IPS-NIHi11 (cell line): Measurements from ENCODE around the gene TMEM185A.
A peak's percentile ranks its signal among the peaks of the same experiment; 100 is the strongest.
"Not testable (repeated sequence)": the region's sequence is repeated elsewhere in the genome, so short reads cannot be mapped to it uniquely, and the experiment has no call there.

Experiments used
- DNase-seq: peaks from one replicate; pipeline ENCODE4 v3.0.0; 2012; ENCODE audit warnings: mixed read lengths, low spot score

The TMEM185A gene

DNA sequence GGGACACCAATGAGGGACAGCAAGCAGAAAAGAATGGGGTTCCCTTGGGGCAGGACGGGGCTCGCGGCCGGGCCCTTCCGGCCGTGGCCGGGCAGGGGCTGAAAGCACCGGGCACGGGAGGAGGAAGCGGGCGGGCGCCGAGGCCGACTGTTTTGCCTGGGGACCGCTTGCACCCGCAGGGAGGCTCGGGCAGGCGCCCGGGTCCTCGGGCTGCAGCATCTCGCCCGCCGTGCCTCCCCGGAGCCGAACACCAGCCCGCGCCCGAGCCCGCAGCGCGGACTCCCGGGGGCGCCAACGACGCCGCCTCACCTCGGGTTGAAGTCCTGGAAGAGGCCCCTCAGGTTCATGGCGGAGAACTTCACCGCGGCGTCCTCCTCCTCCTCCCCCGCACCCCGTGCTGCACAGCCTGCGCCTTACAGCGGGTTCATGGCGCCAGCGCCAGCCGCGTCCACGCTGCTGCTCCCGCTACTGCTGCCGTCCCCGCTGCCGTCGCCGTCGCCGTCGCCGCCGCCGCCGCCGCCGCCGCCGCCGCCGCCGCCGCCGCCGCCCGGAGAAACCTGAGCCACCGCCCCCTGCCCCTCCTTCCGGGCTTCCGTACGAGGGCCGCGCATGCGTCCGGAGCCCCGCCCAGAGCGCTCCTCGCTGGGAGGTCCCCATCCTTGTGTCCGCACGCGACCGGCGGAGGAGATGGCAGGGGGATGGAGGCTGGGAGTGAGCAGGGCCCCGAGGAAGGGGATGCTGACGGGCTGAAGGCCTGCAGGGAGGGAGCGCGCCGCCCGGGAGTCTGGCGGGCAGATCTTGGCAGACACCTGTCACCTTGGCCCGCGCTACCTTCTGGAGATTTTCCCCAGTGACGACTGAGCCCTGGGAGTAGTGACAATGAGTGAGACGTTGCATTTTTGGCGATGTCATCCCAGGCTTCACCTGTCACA lies at the start of gene TMEM185A:
Gene TMEM185A (minus strand): TSS at position 559 of the 932 bp plus-strand sequence. CDS start 212 bp downstream, at position 347.
- DNase-seq: peak; percentile 77

DNA sequence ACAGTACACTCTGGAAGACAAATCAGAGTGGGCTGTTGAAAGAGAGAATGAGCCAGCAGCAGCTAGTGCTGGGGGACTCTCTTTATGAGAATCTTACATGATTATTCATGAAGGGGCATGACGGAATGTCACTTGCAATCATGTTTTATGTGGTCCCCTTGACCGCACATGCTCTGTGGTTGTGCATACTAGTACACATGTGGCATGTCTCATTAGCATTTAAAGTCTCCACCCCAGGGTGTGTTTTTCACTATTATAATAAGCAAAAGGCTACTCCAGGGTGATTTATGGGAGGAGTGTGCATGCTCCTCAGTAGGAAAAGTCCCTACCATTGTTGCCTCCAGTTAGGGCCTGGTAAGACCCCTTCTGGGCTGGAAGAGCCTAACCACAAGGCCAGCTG lies 49.6 kb upstream of the TMEM185A start:
- no peak for DNase-seq

DNA sequence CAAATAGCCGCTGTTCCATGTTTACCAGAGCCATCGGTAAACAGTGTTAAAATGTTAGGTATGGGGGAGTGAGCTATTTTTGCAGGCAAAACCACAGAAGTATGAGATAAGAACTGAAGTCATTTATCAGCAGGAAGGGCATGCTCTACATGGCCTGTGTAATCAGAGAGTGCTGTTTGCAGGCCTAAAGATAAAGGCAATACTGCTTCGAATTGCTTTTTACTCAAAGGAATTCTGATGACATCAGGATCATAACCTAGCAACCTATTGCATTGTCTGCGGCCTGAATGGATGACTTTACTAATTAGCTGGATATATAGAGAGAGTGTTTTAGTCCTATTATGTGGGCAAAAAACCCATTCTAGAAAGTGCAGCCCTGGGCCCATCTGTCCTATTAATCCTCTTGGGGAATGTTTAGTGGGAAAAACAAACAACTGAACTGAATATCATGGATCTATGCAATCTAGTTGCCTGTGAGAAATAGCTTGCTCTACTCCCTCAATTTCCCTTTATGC lies 47.6 kb upstream of the TMEM185A start:
- not testable (repeated sequence) for DNase-seq

DNA sequence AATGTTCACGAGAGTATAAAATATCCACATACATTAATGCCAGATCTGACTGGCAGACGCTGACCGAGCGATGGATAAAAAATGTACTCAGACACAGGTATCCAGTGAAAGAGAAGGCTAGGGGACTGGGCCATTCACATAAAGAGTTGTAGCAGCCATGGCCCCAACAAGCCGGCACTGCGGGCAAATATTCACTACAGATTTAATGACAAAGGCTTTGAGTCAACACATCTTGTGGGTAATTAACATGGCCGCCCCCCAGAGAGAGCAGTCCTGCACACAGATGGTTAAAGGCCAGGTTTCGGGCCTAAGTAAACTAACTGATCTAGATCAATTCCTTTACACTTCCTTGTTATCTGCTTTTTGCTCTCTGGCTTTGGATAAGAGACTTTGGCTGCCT lies 44.0 kb upstream of the TMEM185A start:
- DNase-seq: not testable (repeated sequence)

DNA sequence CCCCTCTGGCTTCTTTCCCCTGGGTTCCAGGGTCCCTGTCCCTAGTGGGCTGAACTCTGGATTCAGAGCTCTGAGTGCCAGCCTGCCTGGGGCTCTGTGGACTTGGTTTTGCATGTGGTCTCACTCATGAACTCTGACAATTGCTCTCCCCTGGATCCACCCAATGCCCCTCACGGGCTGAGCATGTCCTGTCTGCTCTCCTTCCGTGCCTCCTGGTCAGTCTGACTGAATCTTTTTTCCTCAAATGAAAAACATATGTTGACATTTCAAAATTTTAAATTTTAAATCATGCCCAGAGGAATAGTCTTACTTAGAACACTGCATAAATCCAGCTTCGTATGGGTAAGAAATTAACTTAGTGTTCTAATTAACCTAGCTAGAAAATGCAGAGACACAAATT lies 43.5 kb upstream of the TMEM185A start:
- not testable (repeated sequence) for DNase-seq

DNA sequence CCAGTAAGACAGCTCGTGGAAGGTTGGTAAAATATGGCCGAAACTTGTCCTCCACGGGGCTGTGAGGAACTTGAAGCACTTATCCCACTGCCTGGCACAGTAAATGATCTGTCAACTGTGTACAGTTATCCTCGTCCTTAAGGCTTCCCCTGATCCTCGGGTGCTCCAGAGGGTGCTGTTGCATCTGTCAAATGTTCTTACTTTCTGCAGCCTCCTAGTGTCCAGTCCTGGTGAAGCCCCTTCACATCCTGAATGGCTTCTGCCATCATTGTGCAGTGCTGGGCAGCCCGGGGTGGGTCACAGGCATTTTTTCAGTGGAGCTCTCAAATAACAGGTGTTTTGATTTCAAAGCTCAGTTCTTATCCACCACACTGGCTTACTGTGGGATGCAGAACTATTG lies 29.0 kb upstream of the TMEM185A start:
- not testable (repeated sequence) for DNase-seq

DNA sequence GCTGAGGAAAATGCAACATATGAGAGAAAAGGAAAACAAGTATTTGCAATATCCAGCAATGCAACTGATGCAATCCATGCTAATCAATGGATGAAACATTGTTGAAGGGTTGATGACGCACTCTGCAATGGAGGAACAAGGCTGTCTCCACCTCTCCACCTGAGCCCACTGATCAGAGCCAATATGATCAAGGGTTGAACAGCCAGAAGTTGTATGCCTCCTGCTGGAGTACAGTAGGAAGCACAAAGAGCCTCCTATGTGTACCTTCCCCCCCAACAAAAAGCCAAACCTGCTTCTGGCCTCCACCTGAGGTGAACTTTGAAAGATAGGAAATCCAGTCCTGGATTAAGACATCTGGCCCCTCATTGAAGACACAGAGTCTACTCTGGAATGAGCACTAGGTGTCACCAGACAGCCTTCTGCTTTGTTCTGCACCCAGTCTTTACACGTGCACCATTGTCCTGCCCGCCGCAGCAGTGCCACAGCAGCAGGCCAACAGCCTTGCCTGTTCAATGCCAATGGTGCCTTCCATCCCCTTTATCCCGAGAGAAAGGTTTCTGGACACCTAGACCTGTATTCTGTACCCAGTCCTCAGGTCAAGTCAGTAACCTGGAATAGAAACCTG lies 24.8 kb upstream of the TMEM185A start:
- DNase-seq: not testable (repeated sequence)

DNA sequence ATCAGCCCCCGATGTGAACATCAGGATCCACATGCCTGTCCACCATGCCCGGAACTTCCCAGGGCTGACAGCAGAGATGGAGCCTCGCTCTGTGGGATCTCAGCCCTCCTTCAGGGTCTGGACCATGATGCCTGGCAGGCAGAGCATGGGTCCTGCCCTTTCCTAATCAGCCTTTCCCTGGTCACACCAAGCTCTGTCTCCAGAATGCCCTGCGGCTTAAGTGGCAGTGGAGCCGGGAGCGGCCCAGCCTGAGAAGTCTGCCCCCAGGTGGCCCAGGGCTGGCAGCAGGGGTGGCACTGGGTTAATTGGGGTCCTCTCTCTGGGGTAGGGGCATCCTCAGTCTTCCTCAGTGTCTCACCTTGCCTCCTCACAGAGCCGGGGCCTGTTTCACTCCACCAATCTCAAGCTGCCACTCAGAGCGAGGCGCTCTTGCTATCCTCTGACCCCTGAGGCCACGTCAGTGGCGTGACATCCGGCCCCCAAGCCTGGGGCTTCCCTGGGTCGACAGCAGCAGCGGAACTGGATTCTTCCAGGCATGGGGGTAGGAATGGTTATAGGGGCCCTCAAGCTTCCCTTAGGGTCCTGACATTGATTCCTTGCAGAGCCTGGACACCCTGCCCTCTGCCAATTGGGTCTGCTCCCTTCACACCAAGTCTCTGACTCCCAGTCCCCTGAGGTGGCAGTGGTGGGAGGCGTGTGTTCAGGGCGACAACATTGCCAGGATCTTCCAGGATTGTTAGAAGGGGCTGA lies 20.8 kb upstream of the TMEM185A start:
- no peak for DNase-seq

DNA sequence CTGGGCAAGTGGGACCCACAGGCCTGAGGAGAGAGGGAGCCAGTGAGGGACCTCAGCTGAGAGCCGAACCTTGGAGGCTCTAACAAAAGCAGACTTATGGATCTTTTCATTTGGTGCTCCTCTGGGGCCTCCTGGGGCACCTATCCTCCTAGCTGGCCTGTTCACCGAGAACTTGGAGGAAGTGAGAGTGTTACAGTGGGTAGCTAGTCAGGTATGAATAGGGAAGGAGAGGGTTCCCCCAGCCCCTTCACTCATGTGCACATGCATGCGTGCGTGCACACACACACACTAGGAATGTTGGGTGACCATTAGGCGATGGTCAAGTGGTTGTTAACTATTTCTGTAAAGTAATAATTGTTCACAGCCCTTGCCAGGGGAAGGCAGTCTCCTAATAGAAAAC lies 18.6 kb upstream of the TMEM185A start:
- DNase-seq: no peak

DNA sequence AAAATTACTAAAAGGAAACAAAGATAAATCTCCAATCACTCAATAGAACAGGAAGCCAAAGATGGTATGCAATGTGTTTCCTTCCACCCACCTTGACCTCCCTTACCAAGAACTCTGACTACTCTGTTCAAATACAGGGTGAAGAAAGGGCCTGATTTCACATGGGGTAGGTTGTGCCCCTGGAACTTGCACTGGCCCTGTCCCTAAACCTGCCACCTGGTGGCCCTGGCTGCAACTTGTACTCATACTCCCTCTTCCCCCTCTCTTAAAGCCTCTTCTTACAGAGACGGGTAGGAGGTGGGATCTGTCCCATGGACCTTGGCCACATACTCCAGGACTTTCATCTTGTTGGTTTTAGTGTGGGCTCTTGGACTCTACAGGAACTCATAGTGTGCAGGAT lies 17.3 kb upstream of the TMEM185A start:
- no peak for DNase-seq

DNA sequence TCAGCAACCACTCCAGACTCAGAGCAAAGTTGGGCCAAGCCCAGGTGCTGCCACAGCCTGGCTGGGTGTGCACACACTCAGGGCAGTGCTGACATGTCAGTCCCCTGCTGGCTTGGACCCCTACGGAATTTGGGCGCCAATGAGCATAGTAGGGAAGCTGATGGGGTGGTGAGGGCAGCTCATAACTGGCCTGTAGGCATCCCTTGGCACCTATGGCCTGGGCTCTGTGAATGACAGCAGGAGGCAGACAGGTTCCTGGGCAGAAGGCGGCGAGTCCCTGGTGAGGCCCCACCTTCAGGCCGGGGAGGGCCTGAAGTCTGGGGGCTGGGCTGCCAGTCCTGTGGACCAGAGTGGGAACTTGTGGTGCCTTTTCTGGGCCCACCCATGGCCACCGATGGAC lies 15.9 kb upstream of the TMEM185A start:
- DNase-seq: no peak

DNA sequence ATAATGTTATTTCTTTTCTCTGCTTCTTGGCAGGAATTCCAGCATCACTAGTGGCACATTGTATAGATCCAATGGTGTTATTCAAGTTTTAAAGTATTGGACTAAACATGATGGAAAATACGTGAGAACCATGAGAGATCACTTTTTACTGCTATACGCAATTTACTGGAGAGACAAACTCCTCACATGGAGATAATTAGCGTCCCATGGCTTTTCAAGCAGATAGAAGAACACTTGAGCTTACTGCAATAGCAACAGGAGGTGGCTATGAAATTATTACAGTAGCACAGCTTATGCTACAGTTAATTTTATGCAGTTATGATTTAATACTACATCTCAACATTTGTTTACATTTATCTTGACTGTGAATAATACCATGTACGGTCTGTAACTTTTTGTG lies 11.9 kb upstream of the TMEM185A start:
- DNase-seq: no peak

DNA sequence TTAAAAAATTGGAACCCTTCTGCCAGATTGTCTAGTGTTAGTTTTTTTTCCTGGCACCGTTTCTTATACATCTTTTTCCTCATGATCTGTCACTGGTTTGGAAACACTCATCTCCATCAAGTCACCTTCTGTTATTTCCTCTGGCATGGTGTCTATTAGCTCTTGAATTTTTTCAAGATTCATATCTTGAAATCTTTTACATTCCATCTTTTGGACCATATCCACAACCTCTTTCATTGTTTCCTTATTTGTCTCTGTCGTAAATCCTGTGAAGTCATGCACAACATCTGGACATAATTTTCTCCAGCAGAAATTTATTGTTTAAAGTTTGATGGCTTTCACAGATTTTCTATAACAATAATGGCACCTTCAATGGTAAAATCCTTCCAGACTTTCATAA lies 10.2 kb upstream of the TMEM185A start:
- DNase-seq: no peak

DNA sequence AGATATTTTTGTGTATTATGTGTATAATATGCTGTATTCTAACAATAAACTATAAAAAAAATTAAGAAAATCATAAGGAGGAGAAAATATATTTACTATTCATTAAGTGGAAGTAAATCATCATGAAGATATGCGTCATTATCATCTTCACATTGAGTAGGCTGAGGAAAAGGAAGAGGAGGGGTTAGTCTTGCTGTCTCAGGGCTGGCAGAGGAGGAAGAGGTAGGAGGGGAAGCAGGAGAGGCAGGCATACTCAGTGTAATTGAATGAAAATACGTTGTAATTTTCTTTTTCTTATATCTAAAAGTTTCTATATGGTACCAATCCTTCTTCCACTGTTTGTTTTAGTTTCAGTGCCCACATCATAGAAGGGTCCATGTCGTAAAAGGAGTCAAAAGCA lies 9.8 kb upstream of the TMEM185A start:
- no peak for DNase-seq

DNA sequence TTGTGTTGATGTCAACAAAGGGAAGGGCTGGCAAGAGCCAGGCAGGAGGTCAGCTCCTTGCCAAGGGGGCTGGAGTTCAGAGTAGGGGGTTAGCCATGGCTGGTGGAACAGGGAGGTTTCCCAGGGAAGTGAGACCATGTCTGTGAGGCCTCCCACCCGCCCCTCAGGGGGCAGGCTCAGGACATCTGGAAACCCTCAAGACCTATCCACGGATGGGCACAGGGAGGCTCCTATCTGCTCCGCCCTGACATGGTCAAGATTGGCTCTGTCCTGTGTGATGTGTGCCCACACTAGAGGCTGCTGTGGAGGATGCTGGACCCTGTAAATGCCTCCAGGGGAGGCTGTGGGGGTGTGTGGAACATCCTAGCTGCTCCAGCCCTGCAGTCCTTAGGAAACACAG lies 8.0 kb upstream of the TMEM185A start:
- no peak for DNase-seq

DNA sequence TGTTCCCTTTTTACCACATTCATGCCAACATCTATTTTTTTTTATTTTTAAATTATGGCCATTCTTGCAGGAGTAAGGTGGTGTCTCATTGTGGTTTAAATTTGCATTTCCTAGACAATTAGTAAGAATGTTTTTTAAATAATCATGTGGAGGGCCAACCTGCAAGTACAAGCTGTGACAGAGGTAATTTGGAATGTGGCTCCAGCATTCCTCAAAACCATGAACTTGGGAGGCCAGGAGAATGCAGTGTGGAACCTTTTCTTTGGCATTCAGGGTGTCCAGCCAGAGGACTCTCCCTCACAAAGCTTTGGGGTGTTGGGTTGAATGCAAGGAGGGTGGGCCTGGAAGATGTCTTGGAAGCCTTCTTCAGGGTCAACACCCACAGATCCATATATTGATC lies 7.3 kb upstream of the TMEM185A start:
- no peak for DNase-seq

DNA sequence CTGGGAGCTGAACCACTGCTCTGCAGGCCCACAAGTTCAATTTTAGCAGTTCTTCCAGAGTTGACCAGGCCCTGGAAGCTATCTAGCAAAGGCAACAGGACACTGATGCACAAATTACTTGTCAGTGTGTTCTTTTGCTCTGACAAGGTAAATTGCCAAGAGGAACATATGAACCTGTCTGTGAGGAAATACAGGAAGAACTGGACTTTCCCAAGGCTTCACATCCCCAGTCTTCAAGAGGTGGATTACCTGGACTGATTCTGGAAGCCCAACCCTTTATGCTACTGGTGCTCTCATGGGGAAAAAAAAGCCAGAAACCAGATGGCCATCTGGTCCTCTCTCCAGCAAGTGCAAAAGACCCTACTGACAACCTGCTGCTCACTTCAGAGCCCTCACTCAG lies 1.9 kb upstream of the TMEM185A start:
- no peak for DNase-seq

DNA sequence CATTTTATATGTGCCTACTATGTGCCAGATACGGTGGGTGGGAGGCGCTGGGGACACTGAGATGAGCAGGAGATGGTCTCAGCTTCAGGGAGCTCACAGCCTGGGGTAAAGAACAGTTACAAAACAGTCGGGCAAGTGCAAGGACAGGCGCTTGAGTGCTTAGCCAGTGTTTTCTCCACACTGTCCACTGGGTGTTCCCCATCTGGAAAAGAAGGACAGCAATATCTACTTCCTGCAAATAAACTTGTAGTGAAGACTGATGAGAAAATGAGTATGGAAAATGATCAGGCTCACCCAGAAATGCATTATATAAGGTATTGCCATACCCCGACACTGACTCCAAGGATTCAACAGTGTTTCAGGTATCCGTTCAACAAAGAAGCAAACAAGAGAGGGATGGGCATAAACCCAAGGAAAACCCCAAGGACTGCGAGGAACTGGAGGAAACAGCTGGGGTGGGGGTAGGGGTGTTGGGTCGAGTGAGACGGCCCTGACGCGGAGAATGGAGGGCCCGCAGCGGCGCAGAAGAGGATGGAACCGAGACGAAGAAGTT lies 835 bp downstream of the TMEM185A start:
- no peak for DNase-seq

DNA sequence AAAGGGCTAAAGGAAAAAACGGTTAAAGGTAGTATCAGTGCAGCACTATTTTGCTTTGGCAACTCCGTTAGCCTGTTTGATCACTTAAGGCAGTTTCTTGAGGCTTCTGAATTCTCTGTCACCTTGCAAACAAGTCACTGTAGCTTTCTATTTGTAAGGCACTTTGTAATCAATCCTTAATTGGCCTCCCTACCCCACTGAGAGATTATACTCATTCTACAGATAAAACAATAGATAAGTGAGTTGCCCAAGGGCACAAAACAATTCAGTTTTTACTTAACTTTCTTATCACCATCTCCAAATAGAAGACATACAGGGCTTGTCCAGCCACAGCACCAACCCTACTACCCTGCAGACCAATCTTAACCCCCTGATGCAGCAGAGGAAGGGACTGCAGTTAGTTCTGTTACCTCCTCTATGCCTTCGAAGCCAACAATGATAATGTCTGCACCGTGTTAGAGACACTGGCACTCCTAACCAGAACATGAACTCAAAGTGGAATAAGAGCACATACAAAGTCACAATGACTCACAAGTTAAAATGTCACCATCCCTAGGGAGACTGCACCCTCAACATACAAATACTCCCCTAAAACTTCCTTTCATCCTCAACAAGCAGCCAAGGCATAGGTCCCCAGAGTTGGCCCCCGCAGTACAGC lies 1.7 kb downstream of the TMEM185A start:
- no peak for DNase-seq

DNA sequence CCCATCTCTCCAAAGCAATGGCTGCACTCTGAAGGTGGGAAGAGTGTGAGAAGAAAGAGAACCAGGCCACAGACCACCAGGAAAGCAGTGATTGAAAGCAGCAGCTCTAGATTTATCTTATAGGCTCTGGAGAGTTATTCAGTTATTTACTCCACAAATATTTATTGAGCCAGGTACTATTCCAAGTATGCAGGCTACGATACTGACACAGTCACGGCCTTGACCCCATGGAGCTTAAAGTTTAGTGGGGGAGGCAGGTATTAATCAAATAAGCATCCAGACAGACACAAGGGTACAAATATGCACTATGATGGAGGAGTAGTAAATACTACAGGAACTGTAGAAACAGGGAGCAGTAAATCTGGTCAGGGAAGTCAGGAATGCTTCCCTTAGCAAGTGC lies 2.8 kb downstream of the TMEM185A start:
- no peak for DNase-seq

DNA sequence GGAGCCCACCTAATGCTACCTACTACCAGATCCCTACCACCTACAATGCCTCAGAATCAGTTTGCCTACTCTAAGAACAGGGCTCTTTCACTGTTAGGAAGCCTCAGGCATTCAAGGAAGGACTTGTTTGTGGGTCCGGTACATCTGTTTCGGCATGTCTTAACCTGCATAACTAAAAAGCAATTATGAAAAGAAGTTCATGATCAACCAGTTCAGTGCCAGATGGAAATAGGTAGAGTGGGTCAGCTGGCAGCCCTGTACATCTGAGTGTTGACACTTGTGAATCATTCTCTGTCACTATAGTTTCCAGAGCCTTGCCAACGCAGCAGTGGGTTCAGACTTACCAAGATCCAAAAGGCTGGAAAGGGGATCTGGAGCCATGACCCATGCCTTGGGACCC lies 3.3 kb downstream of the TMEM185A start:
- no peak for DNase-seq

DNA sequence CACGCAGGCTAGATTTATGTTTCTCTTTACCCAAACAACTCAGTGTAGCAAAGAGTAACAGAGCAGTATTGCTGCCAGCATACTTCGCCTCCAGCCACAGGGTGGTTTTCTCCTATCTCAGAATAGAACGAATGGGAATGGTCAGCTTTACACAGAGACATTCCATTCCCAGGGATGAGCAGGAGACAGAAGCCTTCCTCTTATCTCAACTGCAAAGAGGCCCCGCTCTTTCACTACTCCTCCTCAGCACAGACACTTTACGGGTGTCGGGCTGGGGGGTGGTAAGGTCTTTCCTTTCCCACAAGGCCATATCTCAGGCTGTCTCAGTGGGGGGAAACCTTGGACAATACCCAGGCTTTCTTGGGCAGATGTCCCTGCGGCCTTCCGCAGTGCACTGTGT lies 4.8 kb downstream of the TMEM185A start:
- DNase-seq: not testable (repeated sequence)
